Stomach (tissue), 4 donors: ENCODE measurements around the gene RAB26.
"Not testable (repeated sequence)": the region's sequence is repeated elsewhere in the genome, so short reads cannot be mapped to it uniquely, and the experiment has no call there.

Experiments
- EP300 ChIP-seq: sonication (generic); formaldehyde crosslinking; IDR thresholded peaks from one replicate; pipeline ENCODE4 v1.6.1; 2017; ENCODE audit warnings: antibody characterized with exemption
- POLR2A ChIP-seq, 4 donors: fragments of 450-650 bp; IDR thresholded peaks; one replicate each; pipeline ENCODE4 v1.6.1; 2016; ENCODE audit warnings: antibody characterized with exemption in 4 of 4, control low read depth in 2 of 4, mild to moderate bottlenecking in 1 of 4, moderate library complexity in 1 of 4
- POLR2AphosphoS5 ChIP-seq, 3 donors: sonication (generic); formaldehyde crosslinking; IDR thresholded peaks; one replicate each; pipeline ENCODE4 v1.6.1; 2016; ENCODE audit warnings: antibody characterized with exemption in 3 of 3
- TF ChIP-seq, protein P1 (sequence below), 7 experiments: fragments of 450-650 bp in 4 of 7; fragments of 200-600 bp in 3 of 7; sonication (generic) in 3 of 7; IDR thresholded peaks; one replicate each; pipeline ENCODE4 v1.5.1; 2016 to 2019; ENCODE audit warnings: antibody characterized with exemption in 7 of 7, control low read depth in 2 of 7, mild to moderate bottlenecking in 1 of 7

DNA sequence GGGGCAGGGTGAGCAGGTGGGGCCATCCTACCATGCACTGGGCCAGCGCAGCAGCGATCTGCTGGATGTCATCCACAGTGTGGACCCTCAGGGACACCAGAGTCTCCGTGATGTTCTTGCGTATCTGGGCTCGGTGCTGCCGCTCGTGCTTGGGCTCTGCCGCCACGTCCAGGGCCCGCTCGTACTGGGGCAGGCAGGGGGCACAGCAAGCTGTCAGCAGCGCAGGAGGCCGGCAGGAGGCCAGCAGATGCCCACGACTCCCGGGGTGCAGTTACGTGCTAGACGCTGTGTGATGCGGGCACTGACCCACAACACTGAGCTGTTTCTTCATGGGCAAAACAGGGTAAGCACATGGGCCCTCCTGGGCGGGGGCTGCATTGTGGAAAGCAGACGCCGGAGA, 43.1 kb upstream of the RAB26 start:
- TF ChIP-seq POLR2AphosphoS5 (IDR thresholded peaks at IDR 0.05); POLR2A (IDR thresholded peaks at IDR 0.05); EP300: not testable (repeated sequence)
- TF ChIP-seq, protein P1, sequence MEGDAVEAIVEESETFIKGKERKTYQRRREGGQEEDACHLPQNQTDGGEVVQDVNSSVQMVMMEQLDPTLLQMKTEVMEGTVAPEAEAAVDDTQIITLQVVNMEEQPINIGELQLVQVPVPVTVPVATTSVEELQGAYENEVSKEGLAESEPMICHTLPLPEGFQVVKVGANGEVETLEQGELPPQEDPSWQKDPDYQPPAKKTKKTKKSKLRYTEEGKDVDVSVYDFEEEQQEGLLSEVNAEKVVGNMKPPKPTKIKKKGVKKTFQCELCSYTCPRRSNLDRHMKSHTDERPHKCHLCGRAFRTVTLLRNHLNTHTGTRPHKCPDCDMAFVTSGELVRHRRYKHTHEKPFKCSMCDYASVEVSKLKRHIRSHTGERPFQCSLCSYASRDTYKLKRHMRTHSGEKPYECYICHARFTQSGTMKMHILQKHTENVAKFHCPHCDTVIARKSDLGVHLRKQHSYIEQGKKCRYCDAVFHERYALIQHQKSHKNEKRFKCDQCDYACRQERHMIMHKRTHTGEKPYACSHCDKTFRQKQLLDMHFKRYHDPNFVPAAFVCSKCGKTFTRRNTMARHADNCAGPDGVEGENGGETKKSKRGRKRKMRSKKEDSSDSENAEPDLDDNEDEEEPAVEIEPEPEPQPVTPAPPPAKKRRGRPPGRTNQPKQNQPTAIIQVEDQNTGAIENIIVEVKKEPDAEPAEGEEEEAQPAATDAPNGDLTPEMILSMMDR (IDR thresholded peaks at IDR 0.05) = not testable (repeated sequence)
